Measurements from ENCODE around the gene DNAH11.
"Not testable (repeated sequence)": the region's sequence is repeated elsewhere in the genome, so short reads cannot be mapped to it uniquely, and the experiment has no call there.

DNAH11 gene

DNA sequence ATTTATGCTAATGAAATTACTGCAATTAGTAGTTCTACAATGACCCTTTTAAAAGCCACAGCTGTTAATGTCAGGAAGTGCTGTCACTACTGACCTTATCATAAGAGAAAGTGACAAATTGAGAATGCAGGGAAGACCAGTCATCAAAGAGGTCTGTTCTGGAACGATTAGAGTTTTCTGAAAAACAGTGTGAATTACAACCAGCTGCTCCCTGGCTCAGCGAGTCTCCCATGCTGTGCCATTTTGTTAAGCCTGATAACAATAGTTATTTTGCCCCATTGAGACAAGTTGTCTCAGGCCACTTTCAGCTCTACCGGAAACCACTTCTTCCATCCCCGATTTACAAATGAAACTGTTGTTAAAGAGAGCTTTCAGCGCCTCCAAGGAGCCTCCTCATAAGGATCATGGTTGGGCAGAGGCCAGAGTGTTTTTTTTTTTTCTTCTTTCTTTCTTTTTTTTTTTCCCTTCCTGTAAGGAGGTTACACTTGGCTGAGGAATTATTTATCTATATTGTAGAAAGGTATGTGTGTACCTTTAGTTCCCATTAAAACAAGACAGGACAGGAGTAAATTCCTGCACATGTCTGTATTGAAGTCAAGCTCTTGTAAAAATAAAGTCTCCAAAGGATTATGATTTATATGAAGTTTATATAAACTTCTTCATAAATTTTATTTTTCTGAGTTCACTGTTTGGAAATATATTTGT lies 229.2 kb downstream of the DNAH11 start:
- peak; percentile 3 for DNase-seq (ENCODE audit: low spot score)

DNA sequence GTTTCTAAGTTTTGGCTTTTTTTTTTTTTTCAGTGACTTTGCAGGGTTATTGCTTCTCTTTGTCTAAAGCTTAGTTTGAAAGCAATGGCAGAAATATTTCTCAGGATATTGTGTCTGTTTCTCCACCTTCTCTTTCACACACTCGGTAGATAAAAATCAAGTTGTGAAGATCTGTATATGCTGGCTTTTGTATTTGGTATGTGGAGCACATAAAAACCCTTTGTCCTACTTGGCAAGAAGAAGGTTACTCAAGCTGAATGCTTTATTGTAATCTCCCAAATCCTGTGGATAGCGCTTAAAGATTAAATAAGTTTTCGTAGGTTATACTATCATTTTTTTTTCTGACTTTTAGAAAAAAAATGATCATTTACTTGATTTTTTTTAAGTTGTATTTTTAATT lies 230.5 kb downstream of the DNAH11 start:
- DNase-seq (ENCODE audit: low spot score) = no peak

DNA sequence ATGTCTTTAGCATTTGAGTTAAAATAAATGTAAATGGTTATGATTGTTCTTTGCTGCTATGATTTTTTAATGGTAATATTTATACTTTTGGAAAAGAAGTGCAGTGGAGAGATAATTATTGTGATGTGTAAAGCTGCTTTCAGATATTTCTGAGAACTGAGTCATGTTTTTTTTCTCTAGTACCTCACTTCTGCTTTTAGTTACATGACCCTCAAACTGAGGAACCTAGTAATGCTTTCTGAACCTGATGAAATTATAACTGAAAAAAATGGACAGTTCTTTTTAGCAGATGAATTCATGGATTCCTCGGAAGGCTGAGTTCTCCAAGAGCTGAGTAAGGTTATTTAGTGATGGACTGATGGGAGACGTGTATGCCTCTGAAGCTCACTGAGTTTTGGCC lies 235.1 kb downstream of the DNAH11 start:
- DNase-seq (ENCODE audit: low spot score) = no peak

DNA sequence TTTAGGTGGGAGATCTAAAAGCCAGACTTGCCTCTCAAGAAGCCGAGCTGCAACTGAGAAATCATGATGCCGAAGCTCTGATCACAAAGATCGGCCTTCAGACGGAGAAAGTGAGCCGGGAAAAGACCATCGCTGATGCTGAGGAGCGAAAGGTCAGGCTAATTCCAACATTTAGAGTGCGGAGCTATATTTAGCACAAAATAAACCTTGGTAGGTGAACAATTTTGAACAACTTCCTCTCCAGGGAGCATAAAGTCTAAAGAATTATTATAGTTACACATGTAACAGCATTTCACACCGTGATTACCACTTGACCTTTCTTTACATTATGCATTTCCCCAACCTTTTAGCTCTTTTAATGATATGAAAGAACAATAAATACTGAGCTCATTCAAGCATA lies 236.1 kb downstream of the DNAH11 start:
- DNase-seq (ENCODE audit: low spot score) = no peak

DNA sequence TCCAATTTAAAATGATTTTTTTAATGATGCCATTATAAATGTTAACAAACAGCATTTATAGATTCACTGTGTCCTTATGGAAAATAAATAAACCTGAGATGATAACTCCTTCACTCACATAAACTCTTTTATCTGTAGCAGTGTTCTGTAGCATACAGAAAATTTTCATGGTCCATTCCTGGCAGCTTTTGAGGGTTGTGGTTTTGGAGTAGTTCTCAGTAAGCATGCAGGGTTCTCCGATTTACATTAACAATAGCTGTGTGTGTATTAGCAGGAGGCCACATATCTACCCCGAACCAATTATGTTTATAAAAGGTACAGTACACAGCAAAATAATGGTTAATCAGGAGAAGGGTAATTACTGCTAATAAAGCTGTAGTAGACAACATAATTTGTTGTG lies 240.2 kb downstream of the DNAH11 start:
- DNase-seq (ENCODE audit: low spot score) = no peak

DNA sequence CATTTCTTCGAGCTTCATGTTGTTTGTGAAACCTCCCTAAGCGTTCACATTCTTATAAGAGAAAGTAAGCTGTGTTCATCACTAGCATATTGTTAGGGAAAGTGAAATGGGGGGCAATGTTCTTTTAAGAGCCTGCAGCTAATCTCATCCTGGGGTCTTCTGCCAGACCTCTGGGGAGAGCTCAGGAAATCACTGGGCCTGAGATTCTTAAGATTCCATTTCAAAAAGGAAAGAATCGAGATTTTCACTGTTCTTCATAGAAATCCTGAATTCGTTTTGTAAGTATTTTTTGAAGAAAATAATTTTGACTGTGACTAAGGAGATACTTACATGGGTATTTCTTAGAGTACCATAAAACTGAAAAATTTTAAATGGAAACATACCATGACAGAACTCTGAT lies 242.2 kb downstream of the DNAH11 start:
- no peak for DNase-seq (ENCODE audit: low spot score)

DNA sequence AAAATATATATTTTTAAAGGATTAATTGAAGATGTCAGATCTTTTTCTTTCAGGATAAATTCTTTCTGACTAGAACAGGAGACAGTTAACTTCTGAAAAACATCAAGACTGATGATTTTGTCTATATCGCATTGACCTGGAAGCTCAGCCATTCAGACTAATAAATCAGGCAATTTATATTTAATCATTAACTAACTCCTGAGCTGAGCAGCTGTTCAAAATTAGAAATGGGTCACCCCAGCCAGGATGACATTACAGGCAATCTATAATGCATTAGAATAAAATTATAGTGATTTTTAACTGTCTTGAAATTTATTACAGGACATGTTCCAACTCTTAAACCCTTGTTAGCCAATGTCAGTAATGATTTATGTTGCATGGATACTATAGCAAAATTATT lies 263.0 kb downstream of the DNAH11 start:
- DNase-seq (ENCODE audit: low spot score) = no peak

DNA sequence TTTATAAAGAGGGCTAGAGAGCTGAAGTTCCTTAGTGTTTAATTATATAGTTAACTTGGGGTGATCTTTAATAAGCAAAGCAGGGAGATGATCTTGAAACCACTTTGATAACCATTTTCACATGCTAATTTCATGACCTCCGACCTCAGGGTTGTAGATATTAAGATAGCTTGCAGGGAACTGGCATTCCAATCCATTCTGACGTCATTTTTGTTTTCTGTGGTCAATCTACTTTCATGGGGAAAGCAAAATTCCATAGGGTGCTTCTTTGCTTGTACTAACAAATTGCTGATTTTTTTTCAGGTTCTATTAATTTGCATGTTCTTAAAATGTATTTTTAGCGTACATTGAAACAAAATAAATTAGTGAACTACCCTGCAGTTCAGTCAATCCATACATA lies 263.5 kb downstream of the DNAH11 start:
- no peak for DNase-seq (ENCODE audit: low spot score)

DNA sequence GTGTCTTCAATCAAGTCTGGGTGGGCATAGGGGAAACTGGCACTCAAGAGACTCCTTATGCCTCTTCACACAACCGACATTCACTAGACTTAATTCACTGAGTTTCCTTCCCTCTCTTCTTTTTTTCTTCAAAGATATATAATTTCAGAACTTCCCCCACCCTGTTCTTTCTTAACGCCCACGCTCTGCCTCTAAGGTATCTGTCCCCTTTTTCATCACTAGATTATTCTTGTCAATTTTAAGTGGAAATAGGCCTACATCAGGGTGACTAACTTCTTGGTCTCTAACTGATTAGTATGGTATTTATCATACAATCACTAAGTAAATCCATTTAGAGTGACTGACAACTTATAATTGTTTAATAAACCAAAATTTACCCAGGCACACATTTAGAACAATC lies 276.2 kb downstream of the DNAH11 start:
- no peak for DNase-seq (ENCODE audit: low spot score)

DNA sequence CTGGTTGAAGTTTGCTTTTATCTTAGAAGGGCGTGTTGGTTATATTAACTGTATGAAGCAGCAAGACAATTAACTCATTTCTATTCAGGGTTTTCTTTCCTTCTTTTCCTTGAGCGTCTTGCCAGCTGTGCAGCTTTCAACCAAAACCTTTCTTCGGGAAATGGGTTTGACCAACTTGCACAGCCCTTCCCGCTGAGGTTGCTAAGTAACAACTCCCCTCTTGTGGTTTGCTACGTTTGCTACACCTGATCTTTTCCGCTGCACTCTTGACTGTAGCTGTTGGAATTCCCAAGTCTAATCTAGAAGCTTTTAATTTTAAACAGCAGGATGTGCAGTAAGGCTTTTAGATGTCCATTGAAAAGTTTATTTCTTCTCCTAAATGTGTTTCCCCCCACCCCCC lies 286.0 kb downstream of the DNAH11 start:
- DNase-seq (ENCODE audit: low spot score) = no peak

DNA sequence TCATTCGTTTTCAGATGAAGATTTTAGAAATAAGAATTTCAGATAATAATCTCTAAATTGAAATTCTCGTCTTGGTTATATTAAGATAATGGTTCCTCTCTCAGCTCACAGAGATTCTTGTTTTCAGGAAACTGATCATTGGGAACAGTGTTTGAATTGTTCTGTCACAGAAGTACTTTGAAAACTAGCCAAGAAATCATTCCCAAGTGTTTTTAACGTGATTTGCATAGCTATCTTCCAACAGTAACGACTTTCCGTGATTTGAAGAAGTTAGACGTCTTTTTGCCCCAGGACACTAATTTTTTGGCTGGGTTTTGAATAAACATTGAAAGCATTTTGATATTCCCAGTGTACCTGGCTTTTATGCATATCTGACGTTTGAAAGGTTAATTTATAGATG lies 286.9 kb downstream of the DNAH11 start:
- no peak for DNase-seq (ENCODE audit: low spot score)

DNA sequence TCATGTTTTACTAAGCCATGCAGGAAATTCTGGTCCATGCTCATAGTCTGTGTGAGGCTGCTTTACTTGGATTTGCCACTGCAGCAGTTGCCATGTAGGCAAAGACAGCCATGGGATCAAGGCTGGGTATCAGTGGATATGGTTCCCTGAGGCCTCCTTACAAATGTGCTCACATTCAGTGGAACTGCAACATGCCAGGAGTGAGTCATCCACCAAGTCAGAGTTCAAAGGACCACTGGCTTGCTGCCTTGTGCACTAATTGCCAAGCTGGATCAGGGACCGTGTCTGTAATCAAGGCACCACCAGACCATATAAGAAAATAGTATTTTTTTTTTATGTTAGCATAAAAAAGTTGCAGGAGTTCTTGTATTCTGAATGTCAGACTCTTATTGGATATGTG lies 301.9 kb downstream of the DNAH11 start:
- DNase-seq (ENCODE audit: low spot score) = no peak

DNA sequence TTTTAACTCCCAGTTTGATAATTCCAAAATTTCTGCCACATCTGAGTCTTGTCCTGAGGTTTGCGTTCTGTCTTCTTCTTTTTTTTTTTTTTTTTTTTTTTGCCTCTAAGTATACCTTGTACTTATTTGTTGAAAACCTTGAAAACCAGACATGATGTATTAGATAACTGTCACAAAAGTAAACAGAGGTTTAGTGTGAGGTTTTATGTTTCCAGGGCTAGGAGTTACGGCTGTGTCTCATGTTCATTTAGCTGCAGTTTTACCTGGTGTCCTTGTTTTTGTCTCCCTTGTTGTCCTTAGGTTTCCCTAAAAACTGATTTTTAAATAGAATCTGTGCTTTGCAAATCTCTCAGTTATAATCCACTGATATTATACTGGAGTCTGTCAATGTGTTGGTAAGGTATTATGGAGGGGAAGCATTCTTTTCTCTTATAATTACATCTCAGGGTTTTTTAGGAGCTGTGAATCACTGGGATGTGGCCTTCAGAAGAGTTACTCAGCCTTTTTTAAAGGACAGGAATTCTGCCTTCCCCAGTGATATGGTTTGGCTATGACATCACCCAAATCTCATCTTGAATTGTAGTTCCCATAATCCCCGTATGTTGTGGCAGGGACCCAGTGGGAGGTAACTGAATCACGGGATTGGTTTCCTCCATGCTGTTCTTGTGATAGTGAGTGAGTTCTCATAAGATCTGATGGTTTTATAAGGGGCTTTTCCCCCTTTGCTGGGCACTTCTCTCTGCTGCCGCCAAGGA lies 307.9 kb downstream of the DNAH11 start:
- no peak for DNase-seq (ENCODE audit: low spot score)

DNA sequence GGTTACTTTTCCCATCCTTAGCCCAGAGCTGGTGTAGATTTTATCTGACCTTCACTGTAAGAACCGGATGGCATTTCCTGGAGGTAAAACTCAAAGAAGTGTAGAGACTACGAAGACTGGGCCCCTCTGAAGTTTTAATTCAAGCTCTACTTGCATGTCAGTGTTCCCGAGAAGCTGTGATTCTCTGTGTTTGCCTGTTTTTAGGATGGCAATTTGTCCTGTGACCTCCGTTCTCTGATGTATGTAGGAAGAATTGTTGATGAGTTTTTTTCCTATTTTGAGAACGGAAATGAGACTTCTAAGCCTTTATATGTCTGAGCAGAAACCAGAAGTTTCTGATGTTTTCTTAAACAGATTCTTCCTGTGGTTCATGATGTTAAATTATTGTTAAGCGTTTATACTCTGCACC lies 308.7 kb downstream of the DNAH11 start:
- no peak for DNase-seq (ENCODE audit: low spot score)

DNA sequence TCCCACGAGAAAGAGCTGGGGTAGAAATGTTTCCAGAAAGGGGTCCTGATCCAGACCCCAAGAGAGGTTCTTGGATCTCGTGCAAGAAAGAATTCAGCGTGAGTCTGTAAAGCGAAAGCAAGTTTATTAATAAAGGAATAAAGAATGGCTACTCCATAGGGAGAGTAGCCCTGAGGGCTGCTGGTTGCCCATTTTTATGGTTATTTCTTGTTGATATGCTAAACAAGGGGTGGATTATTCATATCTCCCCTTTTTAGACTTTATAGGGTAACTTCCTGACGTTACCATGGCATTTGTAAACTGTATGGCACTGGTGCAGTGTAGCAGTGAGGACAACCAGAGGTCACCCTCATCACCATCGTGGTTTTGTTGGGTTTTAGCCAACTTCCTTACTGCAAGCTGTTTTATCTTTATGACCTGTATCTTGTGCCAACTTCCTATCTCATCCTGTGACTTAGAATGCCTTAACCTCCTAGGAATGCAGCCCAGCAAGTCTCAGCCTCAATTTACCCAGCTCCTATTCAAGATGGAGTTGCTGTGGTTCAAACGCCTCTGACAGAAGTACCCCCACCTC lies 322.9 kb downstream of the DNAH11 start:
- not testable (repeated sequence) for DNase-seq (ENCODE audit: low spot score)

DNA sequence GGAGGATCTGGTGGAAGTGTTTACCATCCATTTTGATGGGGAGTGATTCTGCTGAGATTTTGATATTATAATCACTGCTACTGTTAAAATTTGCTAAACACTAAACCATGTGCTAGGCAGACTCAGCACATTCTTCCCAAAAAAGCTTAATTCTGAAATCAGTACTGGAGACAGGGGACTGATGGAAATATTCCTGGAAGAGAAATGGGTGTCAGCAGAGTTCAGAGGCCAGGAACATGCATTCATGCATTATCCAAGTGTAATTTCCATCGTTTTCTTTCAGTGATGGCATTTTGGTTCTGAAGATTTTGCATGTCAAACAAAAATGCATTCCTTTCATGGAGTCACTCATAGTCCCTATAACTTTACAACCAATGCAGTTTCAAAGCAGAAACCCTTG lies 323.9 kb downstream of the DNAH11 start:
- no peak for DNase-seq (ENCODE audit: low spot score)

DNA sequence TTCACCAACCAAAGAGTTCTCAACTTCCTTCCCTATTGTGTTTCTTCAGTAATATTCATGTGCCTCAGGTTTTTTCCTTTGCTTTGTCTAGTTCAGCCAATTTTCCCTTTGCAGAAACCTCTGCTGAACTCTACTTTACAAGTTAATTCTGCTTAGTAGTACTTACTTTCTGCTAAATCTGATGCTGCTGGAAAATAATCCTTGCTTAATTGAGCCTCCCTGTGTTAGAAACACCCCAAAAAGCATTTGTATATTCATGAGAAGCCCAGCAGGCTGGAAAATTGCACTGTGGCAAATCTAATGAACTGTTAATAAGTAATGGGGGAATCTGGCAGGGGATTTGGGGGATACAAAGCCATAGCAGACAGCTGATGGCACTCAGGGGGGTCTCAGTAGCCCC lies 324.4 kb downstream of the DNAH11 start:
- DNase-seq (ENCODE audit: low spot score) = no peak

DNA sequence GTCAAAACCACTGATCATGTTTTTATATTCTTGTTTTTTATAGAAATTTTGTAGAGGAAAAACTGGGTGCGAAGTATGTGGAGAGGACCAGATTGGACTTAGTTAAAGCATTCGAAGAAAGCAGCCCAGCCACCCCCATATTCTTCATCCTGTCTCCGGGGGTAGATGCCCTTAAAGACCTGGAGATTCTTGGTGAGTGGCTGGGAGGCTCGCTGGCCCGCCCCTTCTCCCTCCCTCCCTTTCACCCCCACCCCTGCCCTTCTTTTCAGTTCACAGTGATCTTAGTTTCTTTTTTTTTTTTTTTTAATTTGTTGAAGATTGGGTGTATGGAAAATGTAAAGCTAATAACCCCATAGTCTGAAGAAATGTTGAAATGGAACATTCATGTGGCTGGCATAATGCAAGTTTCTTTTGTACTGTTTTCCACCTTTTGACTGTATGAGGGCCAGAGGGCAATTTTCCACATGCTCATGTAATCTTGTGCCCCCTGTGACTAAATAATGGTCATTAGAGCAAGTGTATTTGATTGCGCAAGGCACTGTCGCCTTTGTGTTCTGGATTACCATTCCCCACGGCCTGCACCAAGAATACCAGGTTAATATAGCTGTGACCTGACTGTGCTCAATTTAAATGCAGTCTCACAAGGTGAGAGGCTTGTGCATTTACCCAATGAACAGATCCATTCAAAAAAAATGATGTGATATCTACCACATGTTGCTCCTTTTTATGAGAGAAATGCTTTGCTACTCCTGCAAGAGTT lies 325.2 kb downstream of the DNAH11 start:
- DNase-seq (ENCODE audit: low spot score) = no peak

DNA sequence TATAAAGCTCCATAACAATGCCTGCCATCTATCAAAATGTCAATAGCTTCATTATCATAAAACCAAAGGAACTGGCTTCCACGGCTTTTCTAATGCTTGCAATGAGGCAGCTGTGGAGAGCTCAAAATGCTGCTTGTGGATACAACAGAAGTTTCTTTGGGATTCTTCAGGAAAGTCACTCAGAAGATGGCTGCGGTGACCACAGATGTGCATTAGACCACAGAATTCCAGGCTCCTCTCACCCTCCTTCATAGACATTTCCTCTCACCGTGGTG lies 325.7 kb downstream of the DNAH11 start:
- DNase-seq (ENCODE audit: low spot score) = no peak

DNA sequence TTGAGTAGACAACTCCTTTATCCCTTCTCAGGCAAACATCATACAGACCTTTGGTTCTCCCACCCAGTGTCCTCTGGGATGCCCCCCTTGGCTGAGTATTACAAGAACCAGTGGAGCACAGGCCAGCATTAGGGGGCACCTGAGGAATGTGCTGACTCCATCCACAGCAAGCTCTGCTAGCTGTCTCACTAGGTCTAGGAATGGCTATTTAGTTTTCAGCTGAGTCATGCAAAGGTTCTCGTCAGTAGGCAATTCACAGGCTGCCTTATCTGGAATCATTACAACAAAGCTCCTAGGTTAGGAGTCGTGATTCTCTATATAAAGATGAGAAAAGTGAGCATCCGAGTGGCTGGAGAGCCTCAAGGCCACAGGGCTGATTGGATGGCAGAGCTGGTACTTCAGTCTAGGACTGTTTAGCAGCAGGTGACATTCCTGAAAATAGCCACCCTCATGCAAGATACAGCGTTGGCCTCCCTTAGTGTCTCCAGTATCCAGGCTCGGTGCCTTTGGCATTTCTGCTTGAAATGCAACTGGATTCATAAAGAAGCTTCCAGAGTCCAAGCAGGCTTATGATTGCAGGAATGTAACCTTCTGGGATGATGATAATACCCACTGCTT lies 327.1 kb downstream of the DNAH11 start:
- no peak for DNase-seq (ENCODE audit: low spot score)

DNA sequence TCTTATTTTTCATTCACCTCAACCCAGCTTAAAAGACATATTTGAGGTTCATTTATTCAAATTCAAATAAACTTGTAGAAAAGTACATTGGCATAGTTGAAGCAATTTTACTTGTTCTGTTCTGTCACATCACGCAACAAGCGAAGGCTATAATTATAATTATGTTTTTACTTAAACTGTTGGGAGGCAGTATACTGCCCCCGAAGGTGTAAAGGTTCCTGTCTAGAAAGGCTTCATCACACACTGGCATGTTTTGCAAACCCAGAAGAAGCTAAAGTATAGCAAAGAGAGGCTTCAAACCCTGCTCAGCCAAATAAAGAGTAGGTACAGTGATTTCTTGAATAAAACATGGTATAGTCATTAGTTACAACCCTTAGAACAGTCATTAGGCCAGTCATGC lies 340.2 kb downstream of the DNAH11 start:
- DNase-seq (ENCODE audit: low spot score) = no peak

DNA sequence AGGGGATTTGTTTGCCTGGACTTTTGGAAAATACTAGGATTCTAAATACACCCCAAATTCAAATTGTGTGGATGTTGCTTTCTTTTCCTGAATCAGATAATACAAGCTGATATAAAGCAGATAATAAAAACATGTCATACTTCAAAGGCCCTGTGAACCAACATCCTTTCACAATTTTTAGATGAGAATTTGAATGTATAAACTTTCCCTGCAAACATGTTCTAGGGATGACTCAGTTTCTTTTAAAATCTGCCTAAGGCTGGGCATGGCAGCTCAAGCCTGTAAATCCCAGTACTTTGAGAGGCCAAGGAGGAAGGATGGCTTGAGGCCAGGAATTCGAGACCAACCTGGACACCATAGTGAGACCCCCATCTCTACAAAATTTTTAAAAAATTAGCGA lies 340.7 kb downstream of the DNAH11 start:
- DNase-seq (ENCODE audit: low spot score) = not testable (repeated sequence)

DNA sequence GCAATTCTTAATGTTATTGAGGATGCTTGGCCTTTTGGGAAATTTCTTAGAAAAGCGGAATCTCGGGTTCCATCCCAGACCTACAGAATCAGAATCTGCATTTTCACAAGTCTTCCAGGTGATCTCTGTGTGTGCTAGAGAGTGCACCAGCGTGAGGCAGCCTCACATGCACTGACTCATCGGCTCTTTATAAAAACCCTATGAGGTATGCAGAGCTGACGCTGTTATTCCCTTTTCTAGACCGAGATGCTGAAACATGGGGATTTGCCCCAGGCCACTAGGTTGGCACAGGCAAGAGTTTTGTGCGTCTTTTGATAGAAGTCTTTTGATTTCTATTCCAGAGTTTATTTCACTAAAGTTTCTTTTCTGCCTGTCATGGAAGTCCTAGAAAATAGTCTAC lies 341.7 kb downstream of the DNAH11 start:
- DNase-seq (ENCODE audit: low spot score) = no peak
